Fibroblast of villous mesenchyme (primary cell): ENCODE data around the gene VARS1. TPM values are rescaled to one million over a fixed set of nuclear protein-coding genes. Genes with fewer than 3 reads are reported as not detected.
"Not testable (repeated sequence)": the region's sequence is repeated elsewhere in the genome, so short reads cannot be mapped to it uniquely, and the experiment has no call there.

Experiments used
- DNase-seq: peaks from one replicate; pipeline ENCODE4 v3.0.0-alpha.2; 2010; ENCODE audit warnings: low read depth
- H3K4me3 ChIP-seq: 2 replicates; pipeline ENCODE4 v1.5.1; 2011; ENCODE audit warnings: low read depth, mild to moderate bottlenecking, low read length
- CTCF ChIP-seq: IDR thresholded peaks from 2 replicates; pipeline ENCODE4 v1.5.1; 2012; ENCODE audit warnings: low read depth, mild to moderate bottlenecking, low read length; ENCODE audit not compliant: insufficient read depth
- total RNA-seq: library from RNA; depleted of rRNA; stranded (reverse); fragments of >200 nt; gene quantifications from 2 replicates; pipeline ENCODE4 v1.2.3, GENCODE V29; 2012

The VARS1 gene
- total RNA-seq, 1 donor = 60.0 TPM

GRCh38 chr6:31806470-31807272, 11.1 kb upstream of the VARS1 start, which contains the start of gene LSM2:
LSM2 (minus strand) TSS chr6:31806966; CDS start chr6:31806757, 209 bp downstream.
- DNase-seq = peak; percentile 98
- TF ChIP-seq CTCF = peak; percentile 16
- H3K4me3 ChIP-seq = peak within 1 kb of the TSS; percentile 84

- DNase-seq = no peak
- H3K4me3 ChIP-seq = peak overlapping the region; percentile 84
- no peak for TF ChIP-seq CTCF
These were observed 10.5 kb upstream of the VARS1 start for GRCh38 chr6:31805939-31806469.

GRCh38 chr6:31801031-31801927, 5.7 kb upstream of the VARS1 start:
- not testable (repeated sequence) for H3K4me3 ChIP-seq, DNase-seq

GRCh38 chr6:31799781-31800180, 4.2 kb upstream of the VARS1 start:
- DNase-seq = no peak
- TF ChIP-seq CTCF = no peak
- H3K4me3 ChIP-seq = no peak overlapping the region

GRCh38 chr6:31797588-31797987, 2.0 kb upstream of the VARS1 start:
- DNase-seq = no peak
- TF ChIP-seq CTCF = no peak
- H3K4me3 ChIP-seq = no peak overlapping the region

- DNase-seq = no peak
- no peak overlapping the region for H3K4me3 ChIP-seq
- TF ChIP-seq CTCF = no peak
These were observed 1.4 kb upstream of the VARS1 start for GRCh38 chr6:31796993-31797385.
